HG02885 (cell line): ENCODE data around the gene MAB21L4.

Experiments
- ATAC-seq: cut with Tn5 transposase; IDR thresholded peaks from one replicate; pipeline ENCODE4 v1.9.1; 2021; ENCODE audit warnings: mild to moderate bottlenecking; ENCODE audit not compliant: unreplicated experiment, poor library complexity

MAB21L4 gene

GRCh38 chr2:240925568-240926515 lies 29.9 kb upstream of the MAB21L4 start:
- ATAC-seq = no peak

- no peak for ATAC-seq
These were observed 29.2 kb upstream of the MAB21L4 start for GRCh38 chr2:240925191-240925567.

- no peak for ATAC-seq
These were observed 27.1 kb upstream of the MAB21L4 start for GRCh38 chr2:240922982-240923537.

- no peak for ATAC-seq
These were observed 26.5 kb upstream of the MAB21L4 start for GRCh38 chr2:240922245-240922981.

GRCh38 chr2:240921995-240922244 lies 26.0 kb upstream of the MAB21L4 start:
- no peak for ATAC-seq

GRCh38 chr2:240921311-240921994 lies 25.5 kb upstream of the MAB21L4 start:
- no peak for ATAC-seq

GRCh38 chr2:240920783-240921231 lies 24.9 kb upstream of the MAB21L4 start:
- ATAC-seq = no peak

- no peak for ATAC-seq
These were observed 24.1 kb upstream of the MAB21L4 start for GRCh38 chr2:240919786-240920782.

- no peak for ATAC-seq
These were observed 23.3 kb upstream of the MAB21L4 start for GRCh38 chr2:240919161-240919781.

GRCh38 chr2:240918258-240919091 lies 22.5 kb upstream of the MAB21L4 start:
- ATAC-seq = no peak

GRCh38 chr2:240917684-240918257 lies 21.8 kb upstream of the MAB21L4 start:
- no peak for ATAC-seq

GRCh38 chr2:240917009-240917683 lies 21.2 kb upstream of the MAB21L4 start:
- ATAC-seq = no peak

GRCh38 chr2:240916571-240917008 lies 20.6 kb upstream of the MAB21L4 start:
- no peak for ATAC-seq

GRCh38 chr2:240915526-240916341 lies 19.8 kb upstream of the MAB21L4 start:
- ATAC-seq = no peak

- ATAC-seq = no peak
These were observed 18.9 kb upstream of the MAB21L4 start for GRCh38 chr2:240914645-240915525.
